H9 (cell line): ENCODE measurements around the gene MCEE. TPM values are rescaled to one million over a fixed set of nuclear protein-coding genes. Genes with fewer than 3 reads are reported as not detected.

Experiments used
- DNase-seq: peaks from one replicate; pipeline ENCODE4 v3.0.0-alpha.2; 2017
- H2AFZ ChIP-seq: one replicate; pipeline ENCODE4 v1.6.1; 2013; ENCODE audit warnings: mild to moderate bottlenecking, low read length, control low read depth, moderate library complexity
- H2AK5ac ChIP-seq: 2 replicates; pipeline ENCODE4 v1.6.1; 2013; ENCODE audit warnings: low read length, control low read depth, mixed read lengths; ENCODE audit not compliant: insufficient read length
- H2BK120ac ChIP-seq: one replicate; pipeline ENCODE4 v1.6.1; 2013; ENCODE audit warnings: low read depth, mild to moderate bottlenecking, low read length, control low read depth, inconsistent platforms; ENCODE audit not compliant: poor library complexity, severe bottlenecking
- H2BK12ac ChIP-seq: 2 replicates; pipeline ENCODE4 v1.6.1; 2013; ENCODE audit warnings: low read length, control low read depth, mixed read lengths, low read depth; ENCODE audit not compliant: insufficient read length
- H2BK15ac ChIP-seq: 2 replicates; pipeline ENCODE4 v1.6.1; 2013; ENCODE audit warnings: low read depth, low read length, control low read depth
- H2BK20ac ChIP-seq: one replicate; pipeline ENCODE4 v1.6.1; 2013; ENCODE audit warnings: low read depth, mild to moderate bottlenecking, low read length, control low read depth, inconsistent platforms; ENCODE audit not compliant: poor library complexity, severe bottlenecking
- H2BK5ac ChIP-seq: 2 replicates; pipeline ENCODE4 v1.6.1; 2013; ENCODE audit warnings: low read length, control low read depth, mixed read lengths; ENCODE audit not compliant: insufficient read length
- H3K14ac ChIP-seq: 2 replicates; pipeline ENCODE4 v1.6.1; 2013; ENCODE audit warnings: low read length, control low read depth; ENCODE audit not compliant: insufficient read depth
- H3K18ac ChIP-seq: 2 replicates; pipeline ENCODE4 v1.6.1; 2013; ENCODE audit warnings: low read depth, mild to moderate bottlenecking, mixed read lengths, low read length, control low read depth; ENCODE audit not compliant: insufficient read length
- H3K23ac ChIP-seq: 2 replicates; pipeline ENCODE4 v1.6.1; 2013; ENCODE audit warnings: low read length, control low read depth, mixed read lengths, low read depth; ENCODE audit not compliant: insufficient read length
- H3K23me2 ChIP-seq: 2 replicates; pipeline ENCODE4 v1.6.1; 2013; ENCODE audit warnings: low read depth, mild to moderate bottlenecking, mixed read lengths, low read length, control low read depth; ENCODE audit not compliant: insufficient read length, poor library complexity, severe bottlenecking
- H3K27ac ChIP-seq: 2 replicates; pipeline ENCODE4 v1.5.1; 2013; ENCODE audit warnings: low read length, control low read depth, mixed read lengths, low read depth; ENCODE audit not compliant: insufficient read length
- H3K27me3 ChIP-seq: 2 replicates; pipeline ENCODE4 v1.6.1; 2013; ENCODE audit warnings: low read length, control low read depth, inconsistent platforms; ENCODE audit not compliant: insufficient read depth
- H3K4ac ChIP-seq: 2 replicates; pipeline ENCODE4 v1.6.1; 2013; ENCODE audit warnings: low read depth, mild to moderate bottlenecking, control low read depth, inconsistent platforms, low read length, moderate library complexity
- H3K4me1 ChIP-seq: 2 replicates; pipeline ENCODE4 v1.6.1; 2013; ENCODE audit warnings: low read length, control low read depth, inconsistent platforms; ENCODE audit not compliant: insufficient read depth
- H3K4me2 ChIP-seq: 2 replicates; pipeline ENCODE4 v1.6.1; 2013; ENCODE audit warnings: low read length, control low read depth, mixed read lengths; ENCODE audit not compliant: insufficient read length, insufficient read depth
- H3K56ac ChIP-seq: 2 replicates; pipeline ENCODE4 v1.6.1; 2013; ENCODE audit warnings: low read depth, mild to moderate bottlenecking, mixed read lengths, low read length, control low read depth; ENCODE audit not compliant: insufficient read length
- H3K79me1 ChIP-seq: 2 replicates; pipeline ENCODE4 v1.6.1; 2013; ENCODE audit warnings: low read depth, mild to moderate bottlenecking, moderate library complexity, low read length, control low read depth, inconsistent platforms; ENCODE audit not compliant: insufficient read depth, poor library complexity, severe bottlenecking
- H3K79me2 ChIP-seq: 2 replicates; pipeline ENCODE4 v1.6.1; 2013; ENCODE audit warnings: low read length, control low read depth, inconsistent platforms; ENCODE audit not compliant: insufficient read depth
- H3K9ac ChIP-seq: 2 replicates; pipeline ENCODE4 v1.6.1; 2013; ENCODE audit warnings: low read length, control low read depth, mixed read lengths; ENCODE audit not compliant: insufficient read length; ENCODE audit errors: extremely low read depth
- H3K9me3 ChIP-seq: one replicate; pipeline ENCODE4 v1.6.1; 2013; ENCODE audit warnings: low read depth, low read length, inconsistent platforms; ENCODE audit not compliant: control insufficient read depth
- H3T11ph ChIP-seq: one replicate; pipeline ENCODE4 v1.6.1; 2013; ENCODE audit warnings: mild to moderate bottlenecking, low read length, control low read depth, inconsistent platforms
- H4K20me1 ChIP-seq: one replicate; pipeline ENCODE4 v1.6.1; 2013; ENCODE audit not compliant: control insufficient read depth, insufficient read length, insufficient read depth
- H4K5ac ChIP-seq: 2 replicates; pipeline ENCODE4 v1.6.1; 2013; ENCODE audit warnings: low read depth, mild to moderate bottlenecking, mixed read lengths, low read length, control low read depth; ENCODE audit not compliant: insufficient read length
- H4K8ac ChIP-seq: replicated peaks from 2 replicates; pipeline ENCODE4 v1.6.1; 2013; ENCODE audit warnings: low read length, control low read depth, mixed read lengths, low read depth; ENCODE audit not compliant: insufficient read length
- H4K91ac ChIP-seq: 2 replicates; pipeline ENCODE4 v1.6.1; 2013; ENCODE audit warnings: low read depth, mild to moderate bottlenecking, moderate library complexity, mixed read lengths, low read length, control low read depth; ENCODE audit not compliant: insufficient read length
- H3K27ac Mint-ChIP-seq, 3 experiments: 2 replicates in 2 of 3; 3 replicates in 1 of 3; pipeline ENCODE4 v1.8.0; 2020 to 2021; ENCODE audit warnings: mixed read lengths in 3 of 3, mild to moderate bottlenecking in 1 of 3, moderate library complexity in 1 of 3
- H3K27me3 Mint-ChIP-seq: 2 replicates; pipeline ENCODE4 v1.8.0; 2021; ENCODE audit warnings: low read depth, mild to moderate bottlenecking, moderate library complexity, mixed read lengths
- H3K36me3 Mint-ChIP-seq, 3 experiments: 2 replicates in 2 of 3; 3 replicates in 1 of 3; pipeline ENCODE4 v1.8.0; 2020 to 2021; ENCODE audit warnings: low read depth in 3 of 3, mixed read lengths in 3 of 3; ENCODE audit not compliant: insufficient read depth in 1 of 3
- H3K4me1 Mint-ChIP-seq, 2 experiments: 2 replicates each; pipeline ENCODE4 v1.8.0; 2020; ENCODE audit warnings: mixed read lengths in 2 of 2
- H3K4me3 Mint-ChIP-seq, 2 experiments: 2 replicates in 1 of 2; 3 replicates in 1 of 2; pipeline ENCODE4 v1.8.0; 2020 to 2021; ENCODE audit warnings: mild to moderate bottlenecking in 2 of 2, mixed read lengths in 2 of 2, moderate library complexity in 1 of 2
- H3K9me3 Mint-ChIP-seq, 2 experiments: 2 replicates in 1 of 2; 3 replicates in 1 of 2; pipeline ENCODE4 v1.8.0; 2020; ENCODE audit warnings: mild to moderate bottlenecking in 2 of 2, mixed read lengths in 2 of 2, moderate library complexity in 1 of 2
- CTCF ChIP-seq: fragments of 200-600 bp; sonication (generic); conservative IDR thresholded peaks from 3 replicates; pipeline ENCODE4 v1.8.0; 2021; ENCODE audit warnings: antibody characterized with exemption, mild to moderate bottlenecking
- WGBS: extraction: QIAGEN DNeasy Blood & Tissue Kit; methylation state at CpG from one replicate; pipeline ENCODE4 v1.1.7; 2013; ENCODE audit warnings: missing lambda C conversion rate, low lambda C conversion rate, mixed read lengths; ENCODE audit not compliant: insufficient read length; ENCODE audit errors: extremely low coverage; 5-methylcytosine and 5-hydroxymethylcytosine counted together
- total RNA-seq: library from RNA; stranded (reverse); gene quantifications from 2 replicates; pipeline ENCODE4 v1.2.1, GENCODE V29; 2021

The MCEE gene
- total RNA-seq, 1 experiment from 2014 or later: 12.5 TPM

- no peak overlapping the region for H2AK5ac ChIP-seq
- no peaks in the 10 kb centered on the region for H3K79me2 ChIP-seq
- no peak overlapping the region for H2BK12ac ChIP-seq
- no peak overlapping the region for H2BK120ac ChIP-seq
- no peak overlapping the region for H3K27ac Mint-ChIP-seq
- H3K23me2 ChIP-seq: no peaks in the 10 kb centered on the region
- no peak overlapping the region for H3K18ac ChIP-seq
- no peak overlapping the region for H3K4ac ChIP-seq
- H3K4me1 Mint-ChIP-seq: no peaks in the 10 kb centered on the region
- no peak overlapping the region for H2BK5ac ChIP-seq
- no peak for TF ChIP-seq CTCF
- H2BK20ac ChIP-seq: no peak overlapping the region
- H3K9me3 ChIP-seq: no peaks in the 10 kb centered on the region
- no peaks in the 10 kb centered on the region for H3K9me3 Mint-ChIP-seq
- no peak overlapping the region for H3K56ac ChIP-seq
- no peak overlapping the region for H4K5ac ChIP-seq
- H4K20me1 ChIP-seq: no peaks in the 10 kb centered on the region
- H3K4me2 ChIP-seq: no peak overlapping the region
- H2BK15ac ChIP-seq: no peak overlapping the region
- H3K27me3 Mint-ChIP-seq: no peaks in the 10 kb centered on the region
- H3K27me3 ChIP-seq: no peaks in the 10 kb centered on the region
- H2AFZ ChIP-seq: no peak overlapping the region
- H3T11ph ChIP-seq: no peak overlapping the region
- no peak overlapping the region for H4K8ac ChIP-seq
- no peaks in the 10 kb centered on the region for H3K4me1 ChIP-seq
- H3K79me1 ChIP-seq: no peaks in the 10 kb centered on the region
- no peak overlapping the region for H4K91ac ChIP-seq
- no CpG with 5 or more reads among the region's 7 CpGs for WGBS
- H3K14ac ChIP-seq: no peak overlapping the region
- no peak for DNase-seq
- H3K4me3 Mint-ChIP-seq: no peak overlapping the region
- H3K23ac ChIP-seq: no peak overlapping the region
- H3K9ac ChIP-seq: no peak overlapping the region
- peaks cover 14 to 41% (median 20%) of the 10 kb centered on the region in 3 experiments; a peak in 6 of 7 replicates for H3K36me3 Mint-ChIP-seq
- no peak overlapping the region for H3K27ac ChIP-seq
Observed at GRCh38 chr2:71122387-71123298, 7.4 kb downstream of the MCEE start.
